Activated B cell treated with CpG ODN at 0.5 μM for 24 hours (primary cell): ENCODE data around the gene ADGRF5. TPM values are rescaled to one million over a fixed set of nuclear protein-coding genes. Genes with fewer than 3 reads are reported as not detected.
"Not testable (repeated sequence)": the region's sequence is repeated elsewhere in the genome, so short reads cannot be mapped to it uniquely, and the experiment has no call there.

Experiments used
- ATAC-seq: fragments of 200-7000 bp; cut with Tn5 transposase; one replicate; pipeline ENCODE4 v1.10.0; 2021; ENCODE audit warnings: low read depth, mild to moderate bottlenecking, moderate library complexity
- CTCF ChIA-PET: fragments of 350-600 bp; sonication (Branson Sonifier 250); formaldehyde crosslinking; loops from one replicate; lab custom pipeline; 2021; ENCODE audit warnings: antibody characterized with exemption; lab: Charles Lee
- POLR2A ChIA-PET: fragments of 350-600 bp; sonication (Branson Sonifier 250); formaldehyde crosslinking; loops from one replicate; lab custom pipeline; 2021; ENCODE audit warnings: antibody characterized with exemption; lab: Charles Lee
- DNase-seq: peaks from one replicate; pipeline ENCODE4 v3.0.0; 2022
- H3K27ac Mint-ChIP-seq: one replicate; pipeline ENCODE4 v1.8.0; 2020; ENCODE audit warnings: mixed read lengths
- H3K27me3 Mint-ChIP-seq: one replicate; pipeline ENCODE4 v1.8.0; 2021; ENCODE audit warnings: mixed read lengths
- H3K36me3 Mint-ChIP-seq: one replicate; pipeline ENCODE4 v1.8.0; 2021; ENCODE audit warnings: low read depth, mixed read lengths
- H3K4me1 Mint-ChIP-seq: one replicate; pipeline ENCODE4 v1.8.0; 2021; ENCODE audit warnings: mixed read lengths
- H3K4me3 Mint-ChIP-seq: one replicate; pipeline ENCODE4 v1.8.0; 2020; ENCODE audit warnings: mild to moderate bottlenecking, mixed read lengths
- H3K9me3 Mint-ChIP-seq: one replicate; pipeline ENCODE4 v1.8.0; 2020; ENCODE audit warnings: mixed read lengths
- intact Hi-C: fragments of 100-400 bp; cut with micrococcal nuclease; formaldehyde crosslinking; loops from one replicate; pipeline ENCODE4 v1.15.1; 2024
- total RNA-seq: library from RNA; stranded (reverse); gene quantifications from 2 replicates; pipeline ENCODE4 v1.2.3, GENCODE V29; 2022
- TF ChIP-seq, protein P1 (sequence below): fragments of 200-600 bp; IDR thresholded peaks from one replicate; pipeline ENCODE4 v1.8.0; 2022; ENCODE audit warnings: antibody characterized with exemption, mild to moderate bottlenecking

Gene ADGRF5
- total RNA-seq, 1 donor from 2014 or later = not detected

DNA sequence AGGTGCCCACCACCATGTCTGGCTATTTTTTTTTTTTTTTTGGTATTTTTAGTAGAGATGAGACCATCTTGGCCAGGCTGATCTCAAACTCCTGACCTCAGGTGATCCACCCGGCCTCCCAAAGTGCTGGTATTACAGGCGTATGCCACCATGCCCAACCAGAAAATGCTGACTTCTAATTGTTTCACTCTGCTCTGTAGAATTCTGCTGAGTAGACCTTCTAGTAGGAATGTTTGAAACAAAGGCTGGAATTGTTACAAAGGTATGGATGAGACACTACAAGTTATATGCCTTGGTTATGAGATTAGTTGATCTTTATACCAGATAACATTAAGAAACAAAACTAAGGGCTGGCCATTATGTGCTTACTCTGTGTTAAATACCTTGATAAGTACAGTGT is 83.7 kb downstream of the ADGRF5 start:
- TF ChIP-seq, protein P1, sequence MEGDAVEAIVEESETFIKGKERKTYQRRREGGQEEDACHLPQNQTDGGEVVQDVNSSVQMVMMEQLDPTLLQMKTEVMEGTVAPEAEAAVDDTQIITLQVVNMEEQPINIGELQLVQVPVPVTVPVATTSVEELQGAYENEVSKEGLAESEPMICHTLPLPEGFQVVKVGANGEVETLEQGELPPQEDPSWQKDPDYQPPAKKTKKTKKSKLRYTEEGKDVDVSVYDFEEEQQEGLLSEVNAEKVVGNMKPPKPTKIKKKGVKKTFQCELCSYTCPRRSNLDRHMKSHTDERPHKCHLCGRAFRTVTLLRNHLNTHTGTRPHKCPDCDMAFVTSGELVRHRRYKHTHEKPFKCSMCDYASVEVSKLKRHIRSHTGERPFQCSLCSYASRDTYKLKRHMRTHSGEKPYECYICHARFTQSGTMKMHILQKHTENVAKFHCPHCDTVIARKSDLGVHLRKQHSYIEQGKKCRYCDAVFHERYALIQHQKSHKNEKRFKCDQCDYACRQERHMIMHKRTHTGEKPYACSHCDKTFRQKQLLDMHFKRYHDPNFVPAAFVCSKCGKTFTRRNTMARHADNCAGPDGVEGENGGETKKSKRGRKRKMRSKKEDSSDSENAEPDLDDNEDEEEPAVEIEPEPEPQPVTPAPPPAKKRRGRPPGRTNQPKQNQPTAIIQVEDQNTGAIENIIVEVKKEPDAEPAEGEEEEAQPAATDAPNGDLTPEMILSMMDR = no peak
- Mint-ChIP-seq H3K4me3 (no peak overlapping the region), H3K27ac (no peak overlapping the region), H3K4me1 (no peaks in the 10 kb centered on the region), H3K36me3 (no peaks in the 10 kb centered on the region), H3K27me3 (peaks cover 3% of the 10 kb centered on the region), H3K9me3 (peaks cover 21% of the 10 kb centered on the region)
- POLR2A ChIA-PET = no interaction called here
- intact Hi-C loops = no loop called here
- no peak for DNase-seq
- no peak for ATAC-seq
- CTCF ChIA-PET = no interaction called here

DNA sequence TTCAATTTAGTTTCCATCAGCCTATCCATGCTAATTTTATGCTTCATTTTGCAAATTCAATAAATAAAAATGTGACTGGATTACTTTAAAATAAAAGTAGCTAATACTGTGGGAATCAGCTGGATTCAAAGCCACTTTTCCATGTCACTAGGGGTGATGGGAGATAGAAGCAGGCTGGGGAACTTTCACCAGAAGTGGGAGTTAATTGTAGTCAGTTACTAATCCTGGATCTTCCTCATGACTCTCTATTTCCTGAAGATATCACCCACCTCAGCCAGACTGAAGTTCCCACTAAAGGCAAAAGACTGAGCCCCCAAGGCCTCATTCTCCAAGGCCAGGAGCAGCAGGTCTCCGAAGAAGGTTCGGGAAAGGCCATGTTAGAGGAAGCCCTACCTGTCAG is 86.7 kb downstream of the ADGRF5 start:
- CTCF ChIA-PET = not testable (repeated sequence)

DNA sequence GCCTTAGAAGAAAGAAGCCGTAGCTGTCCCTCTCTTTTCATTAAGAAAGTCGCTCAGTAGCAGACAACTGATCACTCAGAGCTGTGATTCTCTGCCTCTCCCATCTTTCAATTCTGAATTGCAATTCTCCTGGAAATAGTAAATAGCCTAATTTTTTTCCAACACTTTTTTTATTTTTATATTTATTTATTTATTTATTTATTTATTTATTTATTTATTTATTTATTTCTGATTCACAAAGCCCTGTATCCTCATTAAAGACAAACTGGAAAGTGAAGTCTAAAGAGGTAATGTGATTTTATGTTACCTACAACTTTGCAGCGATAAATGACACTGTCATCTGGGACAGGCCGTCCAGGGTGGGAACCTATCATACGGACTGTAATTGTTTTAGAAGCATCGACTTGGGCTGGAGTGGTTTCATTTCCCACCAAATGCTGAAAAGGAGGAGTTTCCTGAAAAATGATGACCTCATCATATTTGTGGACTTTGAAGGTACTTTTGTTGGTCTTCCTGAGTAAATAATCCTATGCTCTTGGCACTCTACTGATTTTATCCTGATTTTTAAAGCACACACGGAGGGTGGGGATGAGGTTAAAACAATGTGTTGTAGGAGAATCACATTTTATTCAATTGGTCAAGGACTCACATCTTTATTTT is 87.4 kb downstream of the ADGRF5 start:
- H3K4me1 Mint-ChIP-seq, DNase-seq, H3K27me3 Mint-ChIP-seq, H3K36me3 Mint-ChIP-seq, intact Hi-C loops, POLR2A ChIA-PET, H3K4me3 Mint-ChIP-seq, H3K27ac Mint-ChIP-seq, CTCF ChIA-PET, ATAC-seq, H3K9me3 Mint-ChIP-seq: not testable (repeated sequence)

More for the DNA sequence above, 86.7 kb downstream of the ADGRF5 start:
- DNase-seq, POLR2A ChIA-PET, intact Hi-C loops, ATAC-seq, H3K27ac Mint-ChIP-seq, H3K27me3 Mint-ChIP-seq, H3K36me3 Mint-ChIP-seq, H3K4me1 Mint-ChIP-seq, H3K9me3 Mint-ChIP-seq, H3K4me3 Mint-ChIP-seq: not testable (repeated sequence)

DNA sequence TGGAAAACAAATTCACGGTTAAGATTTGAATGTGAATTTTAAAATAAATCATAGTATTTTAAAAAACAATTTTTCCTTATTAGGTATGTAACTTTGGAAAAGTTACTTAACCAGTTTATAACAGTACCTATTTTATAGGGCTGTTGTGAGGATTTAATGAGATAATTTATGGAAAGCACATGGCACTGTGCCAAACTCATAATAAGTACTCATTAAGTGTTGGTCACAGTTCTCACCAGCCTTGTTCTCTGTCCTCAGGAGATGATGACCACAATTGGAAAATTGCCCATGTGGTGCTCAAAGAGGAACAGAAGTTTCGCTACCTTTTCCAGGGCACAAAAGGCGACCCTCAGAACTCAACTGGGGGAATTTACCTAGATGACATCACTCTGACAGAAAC is 88.9 kb downstream of the ADGRF5 start:
- TF ChIP-seq, protein P1 = no peak
- peaks cover 3% of the 10 kb centered on the region for H3K4me1 Mint-ChIP-seq
- H3K4me3 Mint-ChIP-seq = no peak overlapping the region
- intact Hi-C loops = no loop called here
- no peaks in the 10 kb centered on the region for H3K36me3 Mint-ChIP-seq
- CTCF ChIA-PET = no interaction called here
- H3K9me3 Mint-ChIP-seq = no peaks in the 10 kb centered on the region
- H3K27ac Mint-ChIP-seq = no peak overlapping the region
- DNase-seq (no peak), ATAC-seq (no peak)
- peaks cover 8% of the 10 kb centered on the region for H3K27me3 Mint-ChIP-seq
- POLR2A ChIA-PET = no interaction called here

DNA sequence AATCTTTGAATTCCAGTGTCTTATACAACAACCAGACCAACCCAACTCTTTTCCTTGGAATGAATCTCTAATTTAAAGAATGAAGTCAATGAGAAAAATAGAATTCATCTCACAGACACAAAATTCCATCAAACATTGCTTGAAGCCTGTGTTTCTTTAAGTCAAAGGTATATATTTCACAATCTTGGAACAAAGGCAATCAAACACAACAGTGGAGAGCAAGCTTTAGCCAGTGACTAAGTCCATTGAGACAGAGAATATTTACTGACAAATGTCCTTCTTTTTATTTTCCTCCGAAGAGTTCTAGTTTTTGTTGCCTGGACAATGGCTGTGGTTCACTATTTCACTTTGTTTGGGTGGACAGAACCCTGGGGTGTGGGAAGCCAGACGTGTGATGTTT is 92.8 kb downstream of the ADGRF5 start:
- ATAC-seq = no peak
- TF ChIP-seq, protein P1 = no peak
- intact Hi-C loops = no loop called here
- Mint-ChIP-seq H3K36me3 (no peaks in the 10 kb centered on the region), H3K4me1 (peaks cover 3% of the 10 kb centered on the region), H3K27me3 (peaks cover 11% of the 10 kb centered on the region), H3K4me3 (no peak overlapping the region), H3K9me3 (no peaks in the 10 kb centered on the region), H3K27ac (no peak overlapping the region)
- DNase-seq = no peak
- CTCF ChIA-PET = no interaction called here
- POLR2A ChIA-PET = no interaction called here

DNA sequence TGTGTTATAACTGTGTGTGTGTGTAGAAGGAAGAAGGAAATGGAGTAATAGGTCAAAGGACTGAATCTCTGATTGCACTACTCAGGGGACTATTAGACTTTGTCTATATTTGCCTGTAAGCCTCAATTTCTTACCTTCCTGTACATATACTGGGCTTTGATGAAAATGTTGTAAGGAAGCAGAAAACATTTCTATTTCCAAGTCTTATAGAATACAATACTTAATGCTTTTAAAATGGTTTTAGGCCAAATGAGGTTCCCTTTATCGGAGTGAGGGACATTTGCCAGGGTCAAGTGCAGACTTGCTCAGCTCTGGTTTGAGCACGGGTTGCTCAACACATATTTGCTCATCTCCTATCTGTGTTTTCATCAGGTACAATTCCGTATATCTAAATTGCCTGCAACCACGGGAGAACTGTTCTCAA is 100.3 kb downstream of the ADGRF5 start:
- Mint-ChIP-seq H3K4me3 (no peak overlapping the region), H3K9me3 (no peaks in the 10 kb centered on the region), H3K27me3 (no peaks in the 10 kb centered on the region), H3K4me1 (no peaks in the 10 kb centered on the region), H3K27ac (no peak overlapping the region), H3K36me3 (no peaks in the 10 kb centered on the region)
- DNase-seq = no peak
- POLR2A ChIA-PET = no interaction called here
- TF ChIP-seq, protein P1 = no peak
- CTCF ChIA-PET = no interaction called here
- intact Hi-C loops = no loop called here
- ATAC-seq = no peak
